ENCODE measurements around the gene STK32B. TPM values are rescaled to one million over a fixed set of nuclear protein-coding genes. Genes with fewer than 3 reads are reported as not detected.

Gene STK32B
- total and polyA plus RNA-seq, 9 of the 15 experiments (the other 6 are each of a cell fraction or from before 2014, with no cell fraction given), result 0.03 to 0.20 (median 0.07) TPM; not detected in 2

- FAIRE-seq, result no peak
- Histone ChIP-seq H3K27ac (ENCODE audit: extremely low read depth, low read depth, low read length) (no peak overlapping the region), H3K9me3 (replicated peaks; ENCODE audit: control insufficient read depth, insufficient read depth, low read depth, low read length) (no peaks in the 10 kb centered on the region), H4K20me1 (replicated peaks; ENCODE audit: control insufficient read depth, insufficient read depth, low read length) (no peaks in the 10 kb centered on the region), H3K4me3 (no peak overlapping the region), H3K27me3 (ENCODE audit: control insufficient read depth in 2 of 2, insufficient read depth in 2 of 2, low read length in 2 of 2) (no peaks in the 10 kb centered on the region), H3K4me1 (replicated peaks in 1 of 2; ENCODE audit: control insufficient read depth in 2 of 2, insufficient read depth in 2 of 2, low read length in 2 of 2) (no peaks in the 10 kb centered on the region), H3K4me2 (ENCODE audit: insufficient read depth, low read length) (no peak overlapping the region), H3K79me2 (ENCODE audit: control insufficient read depth, insufficient read depth, low read length) (no peaks in the 10 kb centered on the region), H3K36me3 (ENCODE audit: control insufficient read depth, insufficient read depth, low read length) (no peaks in the 10 kb centered on the region), H2AFZ (ENCODE audit: low read depth, low read length) (no peak overlapping the region), H3K9me1 (ENCODE audit: control insufficient read depth, insufficient read depth, low read length) (no peaks in the 10 kb centered on the region), H3K9ac (ENCODE audit: insufficient read depth in 1 of 2, low read depth in 2 of 2, low read length in 2 of 2) (no peak overlapping the region)
- 0% methylated on average over 11 of the region's 12 CpGs for WGBS (ENCODE audit: insufficient coverage, low coverage, missing lambda C conversion rate)
- POLR2A ChIA-PET, result no interaction called here
- BruUV-seq (replicated peaks), result no TSS peak
- in situ Hi-C loops (cut with MboI) (no loop called here), intact Hi-C loops (cut with micrococcal nuclease) (no loop called here)
- DNase-seq (ENCODE audit: extremely low read depth in 1 of 4, low spot score in 3 of 4), result no peak
- CTCF ChIA-PET (ENCODE audit: low intra/inter-chr PET ratio), result no interaction called here
- ATAC-seq, result no peak
- TF ChIP-seq ZZZ3 (IDR thresholded peaks at IDR 0.05) (no peak), MECOM (CRISPR knock-in tag; IDR thresholded peaks at IDR 0.05) (no peak), DLX4 (CRISPR knock-in tag; IDR thresholded peaks at IDR 0.05) (no peak), TAF9B (IDR thresholded peaks at IDR 0.05; ENCODE audit: partially characterized antibody) (no peak), BMI1 (IDR thresholded peaks at IDR 0.05; ENCODE audit: low read length) (no peak), ZNF318 (IDR thresholded peaks at IDR 0.05; ENCODE audit: borderline replicate concordance in 1 of 2, low read depth in 1 of 2) (no peak), ARID2 (IDR thresholded peaks at IDR 0.05) (no peak), ZBED1 (IDR thresholded peaks at IDR 0.05) (no peak), SIRT6 (IDR thresholded peaks at IDR 0.05; ENCODE audit: low read depth, low read length) (no peak), NFXL1 (CRISPR knock-in tag; IDR thresholded peaks at IDR 0.05) (no peak), ZNF583 (CRISPR knock-in tag; IDR thresholded peaks at IDR 0.05) (no peak), E2F3 (CRISPR knock-in tag; IDR thresholded peaks at IDR 0.05) (no peak), ZNF165 (CRISPR knock-in tag; IDR thresholded peaks at IDR 0.05; ENCODE audit: borderline replicate concordance) (no peak), NCOA4 (IDR thresholded peaks at IDR 0.05; ENCODE audit: partially characterized antibody) (no peak)
- TF ChIP-seq, protein P1, sequence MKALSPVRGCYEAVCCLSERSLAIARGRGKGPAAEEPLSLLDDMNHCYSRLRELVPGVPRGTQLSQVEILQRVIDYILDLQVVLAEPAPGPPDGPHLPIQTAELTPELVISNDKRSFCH (CRISPR knock-in tag; IDR thresholded peaks at IDR 0.05), result no peak
- TF ChIP-seq, protein P1 (tag; IDR thresholded peaks at IDR 0.05), result no peak
These were observed 167.2 kb downstream of the STK32B start for GRCh38 chr4:5218376-5219069.
